ENCODE data around the gene ABHD11. TPM values are rescaled to one million over a fixed set of nuclear protein-coding genes. Genes with fewer than 3 reads are reported as not detected.

Gene ABHD11
- polyA plus RNA-seq, 1 donor (not counting 4 experiments of a cell fraction or from before 2014, with no cell fraction given) = 11.3 TPM

GRCh38 chr7:73778801-73779389, 40.3 kb upstream of the ABHD11 start:
- Histone ChIP-seq H4K20me1 (ENCODE audit: control insufficient read depth, extremely low read depth, insufficient read depth, low read length) (no peaks in the 10 kb centered on the region), H3K27ac (ENCODE audit: control insufficient read depth, insufficient read depth, low read length) (no peak overlapping the region), H3K4me1 (ENCODE audit: control insufficient read depth, extremely low read depth, insufficient read depth, low read length) (no peaks in the 10 kb centered on the region), H3K9ac (ENCODE audit: control insufficient read depth, extremely low read depth, insufficient read depth, low read length) (no peak overlapping the region), H2AFZ (ENCODE audit: control insufficient read depth, low read length) (no peak overlapping the region), H3K79me2 (ENCODE audit: control insufficient read depth, insufficient read depth, low read length) (no peaks in the 10 kb centered on the region), H3K27me3 (ENCODE audit: control insufficient read depth, extremely low read depth, insufficient read depth, low read length) (no peaks in the 10 kb centered on the region), H3K9me1 (ENCODE audit: control insufficient read depth, extremely low read depth, insufficient read depth, low read length) (no peaks in the 10 kb centered on the region), H3K9me3 (ENCODE audit: control insufficient read depth, low read depth, low read length) (no peaks in the 10 kb centered on the region), H3K4me2 (ENCODE audit: control insufficient read depth, extremely low read depth, insufficient read depth, low read depth, low read length) (no peak overlapping the region), H3K4me3 (ENCODE audit: control insufficient read depth in 2 of 3, extremely low read depth in 1 of 3, insufficient read depth in 2 of 3, low read depth in 1 of 3, low read length in 3 of 3) (no peak overlapping the region), H3K36me3 (ENCODE audit: control insufficient read depth in 2 of 2, extremely low read depth in 1 of 2, insufficient read depth in 2 of 2, low read length in 2 of 2) (no peaks in the 10 kb centered on the region)
- TF ChIP-seq EZH2 (IDR thresholded peaks at IDR 0.05; ENCODE audit: low read length) (no peak), CTCF (optimal IDR thresholded peaks at IDR 0.05 in 1 of 3, IDR thresholded peaks at IDR 0.05 in 1 of 3, conservative IDR thresholded peaks at IDR 0.05 in 1 of 3; ENCODE audit: extremely low read depth in 1 of 3, insufficient read depth in 2 of 3, low read length in 3 of 3) (no peak)
- dilution Hi-C loops (cut with MboI; ENCODE audit: extremely low pct_ligation_motif_present, low sequenced_read_pairs) = no loop called here
- DNase-seq (ENCODE audit: low read depth, low spot score) = no peak
- FAIRE-seq = no peak

- H3K27ac ChIP-seq (ENCODE audit: control insufficient read depth, insufficient read depth, low read length) = no peak overlapping the region
- no peak overlapping the region for H2AFZ ChIP-seq (ENCODE audit: control insufficient read depth, low read length)
- H3K9me3 ChIP-seq (ENCODE audit: control insufficient read depth, low read depth, low read length) = no peaks in the 10 kb centered on the region
- H3K36me3 ChIP-seq (ENCODE audit: control insufficient read depth in 2 of 2, extremely low read depth in 1 of 2, insufficient read depth in 2 of 2, low read length in 2 of 2) = no peaks in the 10 kb centered on the region
- no peak overlapping the region for H3K4me2 ChIP-seq (ENCODE audit: control insufficient read depth, extremely low read depth, insufficient read depth, low read depth, low read length)
- TF ChIP-seq CTCF (optimal IDR thresholded peaks at IDR 0.05 in 1 of 3, IDR thresholded peaks at IDR 0.05 in 1 of 3, conservative IDR thresholded peaks at IDR 0.05 in 1 of 3; ENCODE audit: extremely low read depth in 1 of 3, insufficient read depth in 2 of 3, low read length in 3 of 3) = no peak
- TF ChIP-seq EZH2 (IDR thresholded peaks at IDR 0.05; ENCODE audit: low read length) = no peak
- H3K9ac ChIP-seq (ENCODE audit: control insufficient read depth, extremely low read depth, insufficient read depth, low read length) = no peak overlapping the region
- H3K9me1 ChIP-seq (ENCODE audit: control insufficient read depth, extremely low read depth, insufficient read depth, low read length) = no peaks in the 10 kb centered on the region
- no peaks in the 10 kb centered on the region for H4K20me1 ChIP-seq (ENCODE audit: control insufficient read depth, extremely low read depth, insufficient read depth, low read length)
- FAIRE-seq = no peak
- H3K4me1 ChIP-seq (ENCODE audit: control insufficient read depth, extremely low read depth, insufficient read depth, low read length) = no peaks in the 10 kb centered on the region
- no peaks in the 10 kb centered on the region for H3K79me2 ChIP-seq (ENCODE audit: control insufficient read depth, insufficient read depth, low read length)
- no peak overlapping the region for H3K4me3 ChIP-seq (ENCODE audit: control insufficient read depth in 2 of 3, extremely low read depth in 1 of 3, insufficient read depth in 2 of 3, low read depth in 1 of 3, low read length in 3 of 3)
- dilution Hi-C loops (cut with MboI; ENCODE audit: extremely low pct_ligation_motif_present, low sequenced_read_pairs) = no loop called here
- peaks cover 21% of the 10 kb centered on the region for H3K27me3 ChIP-seq (ENCODE audit: control insufficient read depth, extremely low read depth, insufficient read depth, low read length)
- DNase-seq (ENCODE audit: low read depth, low spot score) = no peak
Observed at GRCh38 chr7:73774923-73775322, 36.3 kb upstream of the ABHD11 start.
